Glutamatergic neuron (in vitro differentiated cells): ENCODE data around the gene GBX1. TPM values are rescaled to one million over a fixed set of nuclear protein-coding genes. Genes with fewer than 3 reads are reported as not detected.

Experiments used
- DNase-seq: peaks from one replicate; pipeline ENCODE4 v3.0.0; 2022
- H3K27ac Mint-ChIP-seq: one replicate; pipeline ENCODE4 v1.8.0; 2020; ENCODE audit warnings: mild to moderate bottlenecking, mixed read lengths, inconsistent platforms; ENCODE audit not compliant: unreplicated experiment
- H3K27me3 Mint-ChIP-seq: one replicate; pipeline ENCODE4 v1.8.0; 2020; ENCODE audit warnings: mild to moderate bottlenecking, moderate library complexity, mixed read lengths, inconsistent platforms; ENCODE audit not compliant: unreplicated experiment
- H3K36me3 Mint-ChIP-seq: one replicate; pipeline ENCODE4 v1.8.0; 2020; ENCODE audit warnings: mild to moderate bottlenecking, mixed read lengths, inconsistent platforms; ENCODE audit not compliant: unreplicated experiment
- H3K4me1 Mint-ChIP-seq: one replicate; pipeline ENCODE4 v1.8.0; 2020; ENCODE audit warnings: mild to moderate bottlenecking, low read depth, mixed read lengths, inconsistent platforms; ENCODE audit not compliant: unreplicated experiment
- H3K4me3 Mint-ChIP-seq: one replicate; pipeline ENCODE4 v1.8.0; 2020; ENCODE audit warnings: mild to moderate bottlenecking, mixed read lengths, inconsistent platforms; ENCODE audit not compliant: unreplicated experiment
- H3K9me3 Mint-ChIP-seq: one replicate; pipeline ENCODE4 v1.8.0; 2020; ENCODE audit warnings: mild to moderate bottlenecking, moderate library complexity, mixed read lengths, inconsistent platforms; ENCODE audit not compliant: unreplicated experiment
- CTCF ChIP-seq: fragments of 200-600 bp; sonication (generic); IDR thresholded peaks from one replicate; pipeline ENCODE4 v1.5.0; 2021; ENCODE audit not compliant: partially characterized antibody, unreplicated experiment
- total RNA-seq: library from RNA; stranded (reverse); fragmentation: NEBNext Ultra II Directional; extraction: Animal tissue kit (Norgen Biotek cat#: 25700); gene quantifications from one replicate; pipeline ENCODE4 v1.2.1, GENCODE V29; 2021; ENCODE audit not compliant: unreplicated experiment

GBX1 gene
- total RNA-seq, 1 donor from 2014 or later, result not detected

GRCh38 chr7:151134743-151135524, 32.6 kb downstream of the GBX1 start:
- Mint-ChIP-seq H3K4me3 (no peak overlapping the region), H3K36me3 (no peaks in the 10 kb centered on the region), H3K27me3 (peaks cover 27% of the 10 kb centered on the region), H3K4me1 (peaks cover 9% of the 10 kb centered on the region), H3K9me3 (peaks cover 26% of the 10 kb centered on the region), H3K27ac (peak overlapping the region; percentile 59)
- TF ChIP-seq CTCF, result no peak
- DNase-seq, result no peak

GRCh38 chr7:151133986-151134742, 33.3 kb downstream of the GBX1 start:
- H3K27me3 Mint-ChIP-seq, result peaks cover 27% of the 10 kb centered on the region
- no peaks in the 10 kb centered on the region for H3K36me3 Mint-ChIP-seq
- no peak for TF ChIP-seq CTCF
- H3K27ac Mint-ChIP-seq, result no peak overlapping the region
- no peak overlapping the region for H3K4me3 Mint-ChIP-seq
- H3K9me3 Mint-ChIP-seq, result peaks cover 26% of the 10 kb centered on the region
- peaks cover 9% of the 10 kb centered on the region for H3K4me1 Mint-ChIP-seq
- DNase-seq, result peak; percentile 7

DNA sequence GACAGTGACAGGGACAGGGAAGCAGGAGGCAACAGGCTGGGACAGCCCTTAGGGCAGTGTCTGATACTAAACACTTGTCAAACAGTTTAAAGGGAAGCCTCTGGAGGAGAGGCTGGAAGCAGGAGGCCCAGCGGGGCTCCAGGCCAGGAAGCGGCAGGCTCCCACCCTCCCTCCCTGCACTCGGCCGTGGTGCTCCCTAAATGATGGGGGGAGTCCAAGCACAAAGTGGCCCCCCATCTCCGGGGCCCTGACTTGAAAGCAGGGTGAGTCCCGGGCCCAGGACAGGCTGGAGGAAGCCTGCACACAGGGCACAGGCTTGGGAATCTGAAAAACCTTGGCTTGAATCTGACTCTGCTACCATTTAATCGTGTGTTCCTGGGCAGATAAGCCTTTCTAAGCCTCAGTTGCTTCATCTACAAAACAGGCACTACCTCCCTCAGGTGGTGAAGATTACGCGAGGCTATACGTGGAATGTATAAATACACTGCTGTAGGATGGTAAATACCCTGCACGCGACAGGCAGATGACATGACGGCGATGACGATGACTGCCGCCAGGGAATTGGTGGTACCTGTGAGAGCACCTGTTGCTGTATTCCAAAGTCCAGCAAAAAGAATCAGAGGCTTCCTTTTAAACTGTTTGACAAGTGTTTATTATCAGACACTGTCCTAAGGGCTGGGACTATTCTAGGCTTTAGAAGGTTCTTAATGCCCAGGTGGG, 34.1 kb downstream of the GBX1 start:
- Mint-ChIP-seq H3K4me1 (peaks cover 7% of the 10 kb centered on the region), H3K4me3 (no peak overlapping the region), H3K9me3 (peaks cover 25% of the 10 kb centered on the region), H3K27me3 (peaks cover 26% of the 10 kb centered on the region), H3K27ac (no peak overlapping the region), H3K36me3 (no peaks in the 10 kb centered on the region)
- no peak for TF ChIP-seq CTCF
- no peak for DNase-seq

DNA sequence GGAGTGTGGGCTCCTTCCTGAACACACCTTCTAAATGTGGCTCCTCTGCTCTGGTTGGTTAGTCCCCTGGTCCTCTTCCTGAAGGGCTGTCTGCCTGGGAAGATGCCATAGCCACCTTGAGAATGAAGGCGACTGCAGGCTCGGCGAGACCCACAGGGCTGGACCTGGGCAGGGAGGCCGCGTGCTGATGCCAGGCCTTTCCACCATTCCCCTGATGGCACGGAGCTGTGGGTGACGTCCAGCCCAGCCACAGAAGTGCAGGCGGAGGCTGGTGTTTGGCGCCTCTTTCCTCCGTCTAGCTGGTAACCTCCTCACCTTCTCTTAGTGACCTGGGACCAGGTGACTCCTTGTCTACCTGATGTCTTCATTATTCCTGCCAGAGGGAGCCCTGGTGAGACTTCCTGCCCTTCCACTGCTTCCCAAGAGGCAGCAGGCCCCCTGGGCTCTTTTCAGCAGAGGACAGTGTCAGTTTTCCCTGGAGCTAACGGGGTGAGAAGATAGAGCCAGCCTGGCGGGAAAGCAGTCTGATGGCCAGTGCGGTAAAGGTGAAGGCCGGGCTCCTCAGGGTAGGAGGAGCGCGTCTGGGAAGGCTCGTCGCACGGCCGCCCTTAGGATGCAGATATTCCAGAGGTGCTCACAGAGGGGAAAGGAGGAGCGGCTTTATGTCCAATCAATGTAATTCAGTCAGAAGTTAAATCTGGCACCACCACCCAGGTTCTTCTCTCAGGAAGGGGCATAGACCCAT, 34.9 kb downstream of the GBX1 start:
- Mint-ChIP-seq H3K27ac (peak overlapping the region; percentile 64), H3K4me1 (peaks cover 15% of the 10 kb centered on the region), H3K36me3 (no peaks in the 10 kb centered on the region), H3K9me3 (peaks cover 25% of the 10 kb centered on the region), H3K4me3 (no peak overlapping the region), H3K27me3 (peaks cover 27% of the 10 kb centered on the region)
- TF ChIP-seq CTCF, result no peak
- no peak for DNase-seq
